HL-60 (cell line): ENCODE results near the gene ZAP70.

Source experiments
- POLR2AphosphoS5 ChIP-seq: IDR thresholded peaks from 2 replicates; pipeline ENCODE4 v1.6.1; 2012; ENCODE audit warnings: low read depth
- TF ChIP-seq, protein P1 (sequence below): IDR thresholded peaks from one replicate; pipeline ENCODE4 v1.5.1; 2011; ENCODE audit warnings: low read length, control low read depth, inconsistent platforms; ENCODE audit not compliant: insufficient read depth
- TF ChIP-seq, protein P2 (sequence below): IDR thresholded peaks from 2 replicates; pipeline ENCODE4 v1.6.1; 2012; ENCODE audit warnings: low read depth; ENCODE audit not compliant: insufficient replicate concordance

GRCh38 chr2:97703741-97704140, 9.6 kb upstream of the ZAP70 start:
- TF ChIP-seq, protein P1, sequence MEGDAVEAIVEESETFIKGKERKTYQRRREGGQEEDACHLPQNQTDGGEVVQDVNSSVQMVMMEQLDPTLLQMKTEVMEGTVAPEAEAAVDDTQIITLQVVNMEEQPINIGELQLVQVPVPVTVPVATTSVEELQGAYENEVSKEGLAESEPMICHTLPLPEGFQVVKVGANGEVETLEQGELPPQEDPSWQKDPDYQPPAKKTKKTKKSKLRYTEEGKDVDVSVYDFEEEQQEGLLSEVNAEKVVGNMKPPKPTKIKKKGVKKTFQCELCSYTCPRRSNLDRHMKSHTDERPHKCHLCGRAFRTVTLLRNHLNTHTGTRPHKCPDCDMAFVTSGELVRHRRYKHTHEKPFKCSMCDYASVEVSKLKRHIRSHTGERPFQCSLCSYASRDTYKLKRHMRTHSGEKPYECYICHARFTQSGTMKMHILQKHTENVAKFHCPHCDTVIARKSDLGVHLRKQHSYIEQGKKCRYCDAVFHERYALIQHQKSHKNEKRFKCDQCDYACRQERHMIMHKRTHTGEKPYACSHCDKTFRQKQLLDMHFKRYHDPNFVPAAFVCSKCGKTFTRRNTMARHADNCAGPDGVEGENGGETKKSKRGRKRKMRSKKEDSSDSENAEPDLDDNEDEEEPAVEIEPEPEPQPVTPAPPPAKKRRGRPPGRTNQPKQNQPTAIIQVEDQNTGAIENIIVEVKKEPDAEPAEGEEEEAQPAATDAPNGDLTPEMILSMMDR, result no peak
- no peak for TF ChIP-seq POLR2AphosphoS5
- TF ChIP-seq, protein P2, sequence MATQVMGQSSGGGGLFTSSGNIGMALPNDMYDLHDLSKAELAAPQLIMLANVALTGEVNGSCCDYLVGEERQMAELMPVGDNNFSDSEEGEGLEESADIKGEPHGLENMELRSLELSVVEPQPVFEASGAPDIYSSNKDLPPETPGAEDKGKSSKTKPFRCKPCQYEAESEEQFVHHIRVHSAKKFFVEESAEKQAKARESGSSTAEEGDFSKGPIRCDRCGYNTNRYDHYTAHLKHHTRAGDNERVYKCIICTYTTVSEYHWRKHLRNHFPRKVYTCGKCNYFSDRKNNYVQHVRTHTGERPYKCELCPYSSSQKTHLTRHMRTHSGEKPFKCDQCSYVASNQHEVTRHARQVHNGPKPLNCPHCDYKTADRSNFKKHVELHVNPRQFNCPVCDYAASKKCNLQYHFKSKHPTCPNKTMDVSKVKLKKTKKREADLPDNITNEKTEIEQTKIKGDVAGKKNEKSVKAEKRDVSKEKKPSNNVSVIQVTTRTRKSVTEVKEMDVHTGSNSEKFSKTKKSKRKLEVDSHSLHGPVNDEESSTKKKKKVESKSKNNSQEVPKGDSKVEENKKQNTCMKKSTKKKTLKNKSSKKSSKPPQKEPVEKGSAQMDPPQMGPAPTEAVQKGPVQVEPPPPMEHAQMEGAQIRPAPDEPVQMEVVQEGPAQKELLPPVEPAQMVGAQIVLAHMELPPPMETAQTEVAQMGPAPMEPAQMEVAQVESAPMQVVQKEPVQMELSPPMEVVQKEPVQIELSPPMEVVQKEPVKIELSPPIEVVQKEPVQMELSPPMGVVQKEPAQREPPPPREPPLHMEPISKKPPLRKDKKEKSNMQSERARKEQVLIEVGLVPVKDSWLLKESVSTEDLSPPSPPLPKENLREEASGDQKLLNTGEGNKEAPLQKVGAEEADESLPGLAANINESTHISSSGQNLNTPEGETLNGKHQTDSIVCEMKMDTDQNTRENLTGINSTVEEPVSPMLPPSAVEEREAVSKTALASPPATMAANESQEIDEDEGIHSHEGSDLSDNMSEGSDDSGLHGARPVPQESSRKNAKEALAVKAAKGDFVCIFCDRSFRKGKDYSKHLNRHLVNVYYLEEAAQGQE, result no peak
